GM12872 (cell line): ENCODE results near the gene ZNF547.
A peak's percentile ranks its signal among the peaks of the same experiment; 100 is the strongest.

ENCODE experiments used
- CTCF ChIP-seq: IDR thresholded peaks from 3 replicates; pipeline ENCODE4 v1.5.1; 2011; ENCODE audit warnings: low read depth, mild to moderate bottlenecking, low read length, moderate library complexity; ENCODE audit not compliant: insufficient read depth

ZNF547 gene

GRCh38 chr19:57376151-57376550 lies 12.8 kb downstream of the ZNF547 start:
- no peak for TF ChIP-seq CTCF

- TF ChIP-seq CTCF: no peak
Observed at GRCh38 chr19:57377498-57378146, 14.3 kb downstream of the ZNF547 start.

- TF ChIP-seq CTCF: no peak
Observed at GRCh38 chr19:57380923-57381322, 17.6 kb downstream of the ZNF547 start.

- no peak for TF ChIP-seq CTCF
Observed at GRCh38 chr19:57382806-57383488, 19.6 kb downstream of the ZNF547 start.

- TF ChIP-seq CTCF: no peak
Observed at GRCh38 chr19:57389194-57389729, 25.9 kb downstream of the ZNF547 start.

GRCh38 chr19:57389730-57390598 lies 26.6 kb downstream of the ZNF547 start, which contains the start of gene ZNF548:
Gene ZNF548 (plus strand): TSS chr19:57389854. CDS start chr19:57390100, 246 bp downstream.
- peak; percentile 18; the same call in 1 of the 3 replicates for TF ChIP-seq CTCF

- no peak for TF ChIP-seq CTCF
Observed at GRCh38 chr19:57395710-57396109, 32.4 kb downstream of the ZNF547 start.
